ENCODE results near the gene ANO6. TPM values are rescaled to one million over a fixed set of nuclear protein-coding genes. Genes with fewer than 3 reads are reported as not detected.

Gene ANO6
- total RNA-seq (2022; extraction: Qiagen RNA extraction): 48.3 to 68.2 TPM (median 58.4 TPM) in 5 replicates

DNA sequence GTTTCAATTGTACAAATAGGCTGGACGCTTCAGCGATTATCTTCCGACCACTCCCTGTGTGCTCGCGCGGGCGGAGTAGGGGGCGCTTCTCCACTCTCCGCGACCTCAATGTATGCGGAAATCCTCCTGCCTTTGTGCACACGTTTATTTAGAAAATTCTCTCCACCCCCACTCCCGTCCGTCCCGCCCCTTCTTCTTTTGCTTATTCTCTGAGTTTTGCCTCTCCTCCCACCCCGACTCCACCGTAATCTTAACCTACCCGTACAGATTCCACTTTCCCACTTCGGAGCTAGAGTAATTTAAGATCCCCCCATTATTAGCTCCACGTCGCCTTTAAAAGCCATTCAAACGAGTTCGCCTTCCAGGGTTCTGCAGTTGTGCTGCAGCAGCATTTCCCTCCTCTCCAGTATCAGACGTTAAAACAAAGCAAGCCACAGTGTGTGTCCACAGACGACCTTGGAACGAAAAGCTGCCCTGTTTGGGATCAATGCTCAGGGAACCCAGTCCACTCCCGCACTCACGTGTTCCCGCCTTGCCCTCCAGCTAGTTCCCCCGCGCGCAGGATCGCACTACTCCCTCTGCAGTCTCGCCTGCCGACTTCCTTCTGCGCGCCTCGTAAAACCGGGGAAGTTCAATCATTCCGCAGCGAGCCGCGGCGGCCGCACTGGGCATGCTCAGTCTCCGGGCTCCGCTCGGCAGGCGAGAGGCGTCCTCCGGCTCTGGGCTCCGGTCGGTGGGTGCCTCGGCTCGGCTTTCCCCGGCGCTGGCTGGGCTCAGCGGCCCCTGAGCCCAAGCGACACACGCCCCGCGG, at the start of gene ANO6:
Gene ANO6, plus strand, starts transcription at position 677 of the 811 bp plus-strand sequence. CDS start 227 bp downstream, outside the sequence.

Other genes with a start within 250 kb of the ANO6 start
- gene DBX2, start 165.0 kb upstream of the ANO6 start, total RNA-seq (2022; extraction: Qiagen RNA extraction): not detected in 5 replicates